ENCODE results near the gene MGAT2.
"Not testable (repeated sequence)": the region's sequence is repeated elsewhere in the genome, so short reads cannot be mapped to it uniquely, and the experiment has no call there.

Gene MGAT2

GRCh38 chr14:49612671-49613070 is 7.9 kb upstream of the MGAT2 start:
- DNase-seq (ENCODE audit: low read depth) = no peak

GRCh38 chr14:49614196-49614595 is 6.4 kb upstream of the MGAT2 start:
- DNase-seq (ENCODE audit: low read depth) = no peak

GRCh38 chr14:49615776-49616175 is 4.8 kb upstream of the MGAT2 start:
- no peak for DNase-seq (ENCODE audit: low read depth)

- no peak for DNase-seq (ENCODE audit: low read depth)
Observed at GRCh38 chr14:49617852-49618519, 2.6 kb upstream of the MGAT2 start.

- not testable (repeated sequence) for DNase-seq (ENCODE audit: low read depth)
Observed at GRCh38 chr14:49619273-49619672, 1.3 kb upstream of the MGAT2 start.

GRCh38 chr14:49619730-49620129 is 869 bp upstream of the MGAT2 start:
- DNase-seq (ENCODE audit: low read depth) = no peak

- peak; percentile 55 for DNase-seq (ENCODE audit: low read depth)
Observed at GRCh38 chr14:49621114-49621881, 699 bp downstream of the MGAT2 start.

- DNase-seq (ENCODE audit: low read depth) = no peak
Observed at GRCh38 chr14:49622022-49622607, 1.5 kb downstream of the MGAT2 start.

- no peak for DNase-seq (ENCODE audit: low read depth)
Observed at GRCh38 chr14:49623387-49623786, 2.8 kb downstream of the MGAT2 start.

GRCh38 chr14:49623941-49624839 is 3.6 kb downstream of the MGAT2 start:
- DNase-seq (ENCODE audit: low read depth) = no peak

- DNase-seq (ENCODE audit: low read depth) = peak; percentile 92
Observed at GRCh38 chr14:49633640-49634546, 13.3 kb downstream of the MGAT2 start.

- DNase-seq (ENCODE audit: low read depth) = peak; percentile 53
Observed at GRCh38 chr14:49634547-49635334, 14.1 kb downstream of the MGAT2 start, which contains the start of gene DNAAF2. DNAAF2 (minus strand) TSS chr14:49635244; CDS start chr14:49635149, 95 bp downstream.

GRCh38 chr14:49636866-49637265 is 16.3 kb downstream of the MGAT2 start:
- DNase-seq (ENCODE audit: low read depth) = no peak

- DNase-seq (ENCODE audit: low read depth) = no peak
Observed at GRCh38 chr14:49637534-49638078, 17.0 kb downstream of the MGAT2 start.

GRCh38 chr14:49640540-49641417 is 20.2 kb downstream of the MGAT2 start:
- DNase-seq (ENCODE audit: low read depth) = no peak

- no peak for DNase-seq (ENCODE audit: low read depth)
Observed at GRCh38 chr14:49641697-49642129, 21.1 kb downstream of the MGAT2 start.

GRCh38 chr14:49642163-49642562 is 21.6 kb downstream of the MGAT2 start:
- DNase-seq (ENCODE audit: low read depth) = no peak

- DNase-seq (ENCODE audit: low read depth) = no peak
Observed at GRCh38 chr14:49653508-49653907, 32.9 kb downstream of the MGAT2 start.

- DNase-seq (ENCODE audit: low read depth) = no peak
Observed at GRCh38 chr14:49654511-49654910, 33.9 kb downstream of the MGAT2 start.
